Stimulated activated CD4-positive, alpha-beta T cell treated with anti-CD3 and anti-CD28 coated beads, Interleukin-4, amount 100 ng/mL, for 24 hours (primary cell): Measurements from ENCODE around the gene MICAL1.
A peak's percentile ranks its signal among the peaks of the same experiment; 100 is the strongest.

Experiments used
- DNase-seq: peaks from one replicate; pipeline ENCODE4 v3.0.0-alpha.2; 2020

MICAL1 gene

GRCh38 chr6:109453594-109454495 lies 1.7 kb downstream of the MICAL1 start:
- DNase-seq, result no peak

- no peak for DNase-seq
Observed at GRCh38 chr6:109453156-109453555, 2.4 kb downstream of the MICAL1 start.

- DNase-seq, result no peak
Observed at GRCh38 chr6:109452181-109452580, 3.4 kb downstream of the MICAL1 start.

GRCh38 chr6:109451376-109451775 lies 4.2 kb downstream of the MICAL1 start:
- no peak for DNase-seq

- no peak for DNase-seq
Observed at GRCh38 chr6:109450801-109451200, 4.8 kb downstream of the MICAL1 start.

GRCh38 chr6:109449795-109450673 lies 5.5 kb downstream of the MICAL1 start:
- DNase-seq, result no peak

GRCh38 chr6:109449064-109449794 lies 6.3 kb downstream of the MICAL1 start:
- no peak for DNase-seq

GRCh38 chr6:109448615-109449014 lies 7.0 kb downstream of the MICAL1 start:
- no peak for DNase-seq

- DNase-seq, result no peak
Observed at GRCh38 chr6:109447878-109448555, 7.6 kb downstream of the MICAL1 start.

- no peak for DNase-seq
Observed at GRCh38 chr6:109447087-109447486, 8.5 kb downstream of the MICAL1 start.

- no peak for DNase-seq
Observed at GRCh38 chr6:109446541-109446940, 9.0 kb downstream of the MICAL1 start.

- DNase-seq, result no peak
Observed at GRCh38 chr6:109446072-109446471, 9.5 kb downstream of the MICAL1 start.

- DNase-seq, result no peak
Observed at GRCh38 chr6:109445382-109445781, 10.2 kb downstream of the MICAL1 start.

- DNase-seq, result no peak
Observed at GRCh38 chr6:109443425-109443950, 12.1 kb downstream of the MICAL1 start.

GRCh38 chr6:109442393-109442924 lies 13.1 kb downstream of the MICAL1 start:
- no peak for DNase-seq

GRCh38 chr6:109441069-109441816 lies 14.3 kb downstream of the MICAL1 start:
- DNase-seq, result peak; percentile 38

- DNase-seq, result peak; percentile 74
Observed at GRCh38 chr6:109440331-109441068, 15.1 kb downstream of the MICAL1 start, which contains the start of the genes PPIL6 and SMPD2. Gene PPIL6 (minus strand): TSS chr6:109440628. CDS start chr6:109440590, 38 bp downstream. Gene SMPD2 (plus strand): TSS chr6:109440724. CDS start chr6:109441122, 398 bp downstream.

- no peak for DNase-seq
Observed at GRCh38 chr6:109436041-109436440, 19.5 kb downstream of the MICAL1 start.

- DNase-seq, result no peak
Observed at GRCh38 chr6:109434456-109434855, 21.1 kb downstream of the MICAL1 start.

GRCh38 chr6:109429496-109429895 lies 26.1 kb downstream of the MICAL1 start:
- DNase-seq, result no peak
